HEK293 (cell line): ENCODE data around the gene RDM1.

Experiments used
- CTCF ChIP-seq: fragments of 450-650 bp; formaldehyde crosslinking; IDR thresholded peaks from 2 replicates; pipeline ENCODE4 v1.5.1; 2016; ENCODE audit warnings: missing biosample characterization, missing genetic modification characterization
- HIC1 ChIP-seq: fragments of 450-650 bp; formaldehyde crosslinking; IDR thresholded peaks from 2 replicates; pipeline ENCODE4 v1.5.1; 2016; ENCODE audit warnings: missing biosample characterization, missing genetic modification characterization
- HOXA7 ChIP-seq: sonication (generic); formaldehyde crosslinking; IDR thresholded peaks from 2 replicates; pipeline ENCODE4 v1.8.1; 2022; ENCODE audit warnings: missing genetic modification reagents, borderline replicate concordance
- PRDM4 ChIP-seq: fragments of 450-650 bp; formaldehyde crosslinking; IDR thresholded peaks from 2 replicates; pipeline ENCODE4 v1.5.1; 2017; ENCODE audit warnings: missing biosample characterization, missing genetic modification characterization
- REPIN1 ChIP-seq: fragments of 450-650 bp; formaldehyde crosslinking; IDR thresholded peaks from 2 replicates; pipeline ENCODE4 v1.5.1; 2017; ENCODE audit warnings: missing biosample characterization, missing genetic modification characterization, low read depth
- REST ChIP-seq: fragments of 450-650 bp; formaldehyde crosslinking; IDR thresholded peaks from 2 replicates; pipeline ENCODE4 v1.5.1; 2016; ENCODE audit warnings: missing biosample characterization, missing genetic modification characterization
- TRIM28 ChIP-seq: IDR thresholded peaks from 2 replicates; pipeline ENCODE4 v1.6.1; 2011; ENCODE audit warnings: low read length, control low read depth, borderline replicate concordance
- ZBTB26 ChIP-seq: fragments of 450-650 bp; formaldehyde crosslinking; optimal IDR thresholded peaks from 2 replicates; pipeline ENCODE3; 2016; ENCODE audit warnings: missing biosample characterization, mild to moderate bottlenecking, missing genetic modification characterization
- ZNF133 ChIP-seq: fragments of 450-650 bp; formaldehyde crosslinking; IDR thresholded peaks from 2 replicates; pipeline ENCODE4 v1.5.1; 2016; ENCODE audit warnings: missing biosample characterization, missing genetic modification characterization
- ZNF274 ChIP-seq, 2 experiments: fragments of 200-500 bp in 1 of 2; fragments of 450-650 bp in 1 of 2; sonication (Bioruptor generic) in 1 of 2; formaldehyde crosslinking in 1 of 2; IDR thresholded peaks; 2 replicates each; pipeline versions ENCODE4 v1.5.1 to v1.6.1; 2014 to 2016; ENCODE audit warnings: borderline replicate concordance in 1 of 2, inconsistent platforms in 1 of 2, low read length in 1 of 2, missing biosample characterization in 1 of 2, missing genetic modification characterization in 1 of 2
- ZNF521 ChIP-seq: fragments of 450-650 bp; formaldehyde crosslinking; IDR thresholded peaks from 2 replicates; pipeline ENCODE4 v1.5.1; 2017; ENCODE audit warnings: missing biosample characterization, mild to moderate bottlenecking, missing genetic modification characterization
- ZNF670 ChIP-seq: fragments of 450-650 bp; formaldehyde crosslinking; IDR thresholded peaks from 2 replicates; pipeline ENCODE4 v1.5.1; 2016; ENCODE audit warnings: missing biosample characterization, missing genetic modification characterization, low read depth
- ZNF791 ChIP-seq: fragments of 450-650 bp; formaldehyde crosslinking; IDR thresholded peaks from 2 replicates; pipeline ENCODE4 v1.5.1; 2016; ENCODE audit warnings: missing biosample characterization, missing genetic modification characterization

- TF ChIP-seq CTCF (tag by site-specific recombination) (no peak), ZNF133 (no peak), ZBTB26 (tag by site-specific recombination) (no peak), TRIM28 (no peak), ZNF274 (IDR thresholded peaks at IDR 0.05; ENCODE audit: low read length) (no peak), ZNF274 (tag by site-specific recombination; IDR thresholded peaks at IDR 0.05; ENCODE audit: borderline replicate concordance) (no peak), REST (no peak), ZNF521 (tag by site-specific recombination) (no peak), HOXA7 (CRISPR knock-in tag) (no peak), REPIN1 (tag by site-specific recombination) (no peak), ZNF670 (tag by site-specific recombination) (no peak), ZNF791 (tag by site-specific recombination) (no peak), PRDM4 (tag by site-specific recombination) (no peak), HIC1 (tag by site-specific recombination) (no peak)
Measured at GRCh38 chr17:35977509-35977908, 46.9 kb upstream of the RDM1 start.
